GM12878 (cell line): ENCODE data around the gene C12orf56. TPM values are rescaled to one million over a fixed set of nuclear protein-coding genes. Genes with fewer than 3 reads are reported as not detected.

Experiments
- ATAC-seq: fragments of 200-7000 bp; cut with Tn5 transposase; 3 replicates; pipeline ENCODE4 v1.9.1; 2020; ENCODE audit warnings: mild to moderate bottlenecking, moderate library complexity
- BruUV-seq: library from RNA; stranded (reverse); fragments of 400-500 nt; replicated peaks from 2 replicates; lab custom pipeline; 2021; lab: Mats Ljungman, UMichigan
- CTCF ChIA-PET: fragments of 300-600 bp; sonication (Branson Sonifier 250); formaldehyde crosslinking; extraction: SDS; loops from one replicate; lab custom pipeline; 2021; ENCODE audit warnings: inconsistent platforms; lab: Yijun Ruan, JAX
- POLR2A ChIA-PET: fragments of 350-600 bp; formaldehyde crosslinking; extraction: SDS; loops from one replicate; lab custom pipeline; 2021; ENCODE audit warnings: inconsistent platforms; lab: Charles Lee
- RAD21 ChIA-PET: fragments of 300-600 bp; sonication (Branson Sonifier 250); formaldehyde crosslinking; loops from one replicate; lab custom pipeline; 2023; ENCODE audit warnings: antibody characterized with exemption; ENCODE audit not compliant: unreplicated experiment; lab: Charles Lee
- SMC1A ChIA-PET: fragments of 300-600 bp; sonication (Branson Sonifier 250); formaldehyde crosslinking; loops from one replicate; lab custom pipeline; 2023; ENCODE audit not compliant: unreplicated experiment, uncharacterized antibody; lab: Charles Lee
- DNase-seq: peaks from one replicate; pipeline ENCODE4 v3.0.0-alpha.2; 2011; ENCODE audit warnings: low read depth, low spot score
- FAIRE-seq: peaks from 3 replicates; lab custom pipeline; 2011; peaks lifted over from hg19 to GRCh38; lab: Jason Lieb, UNC
- H2AFZ ChIP-seq: 2 replicates; pipeline ENCODE4 v1.6.0; 2011; ENCODE audit warnings: low read depth, low read length, control low read depth; ENCODE audit not compliant: control insufficient read depth
- H3K27ac ChIP-seq: 2 replicates; pipeline ENCODE4 v1.5.1; 2011; ENCODE audit warnings: control low read depth; ENCODE audit not compliant: control insufficient read depth, insufficient read depth
- H3K27me3 ChIP-seq, 2 experiments: replicated peaks in 1 of 2; 2 replicates each; pipeline versions ENCODE4 v1.6.0 to v1.6.1; 2011; ENCODE audit warnings: low read length in 1 of 2; ENCODE audit not compliant: control insufficient read depth in 2 of 2, insufficient read depth in 2 of 2
- H3K36me3 ChIP-seq, 2 experiments: 2 replicates each; pipeline ENCODE4 v1.5.1; 2011; ENCODE audit warnings: low read length in 1 of 2; ENCODE audit not compliant: control insufficient read depth in 2 of 2, insufficient read depth in 2 of 2
- H3K4me1 ChIP-seq: 2 replicates; pipeline ENCODE4 v1.6.1; 2011; ENCODE audit warnings: mild to moderate bottlenecking, low read length, moderate library complexity, mixed read lengths; ENCODE audit not compliant: control insufficient read depth, insufficient read depth
- H3K4me2 ChIP-seq: 2 replicates; pipeline ENCODE4 v1.6.0; 2011; ENCODE audit warnings: control low read depth; ENCODE audit not compliant: control insufficient read depth, insufficient read depth
- H3K4me3 ChIP-seq: fragments of 200-600 bp; sonication (generic); 2 replicates; pipeline ENCODE4 v1.5.1; 2016
- H3K79me2 ChIP-seq: 2 replicates; pipeline ENCODE4 v1.6.0; 2011; ENCODE audit warnings: low read length; ENCODE audit not compliant: control insufficient read depth, insufficient read depth
- H3K9ac ChIP-seq: 2 replicates; pipeline ENCODE4 v1.8.0; 2011; ENCODE audit warnings: low read length, control low read depth, mixed read lengths; ENCODE audit not compliant: control insufficient read depth, insufficient read depth
- H3K9me3 ChIP-seq: replicated peaks from 3 replicates; pipeline ENCODE4 v1.5.1; 2011; ENCODE audit warnings: mild to moderate bottlenecking, low read length; ENCODE audit not compliant: control insufficient read depth, insufficient read depth
- H4K20me1 ChIP-seq: 2 replicates; pipeline ENCODE4 v1.6.0; 2011; ENCODE audit not compliant: control insufficient read depth, insufficient read depth
- CBX3 ChIP-seq: fragments of 200-600 bp; sonication (generic); IDR thresholded peaks from 2 replicates; pipeline ENCODE4 v1.6.1; 2016; ENCODE audit warnings: low read depth, borderline replicate concordance
- CHD4 ChIP-seq: fragments of 200-600 bp; sonication (generic); IDR thresholded peaks from 2 replicates; pipeline ENCODE4 v1.6.1; 2016; ENCODE audit warnings: mild to moderate bottlenecking
- FOXM1 ChIP-seq: IDR thresholded peaks from 2 replicates; pipeline ENCODE4 v1.6.1; 2012; ENCODE audit warnings: low read depth, mild to moderate bottlenecking, inconsistent platforms, low read length, moderate library complexity
- GABPA ChIP-seq: IDR thresholded peaks from 2 replicates; pipeline ENCODE4 v1.6.1; 2014; ENCODE audit warnings: antibody characterized with exemption, low read depth, mild to moderate bottlenecking, inconsistent platforms
- HDAC2 ChIP-seq: fragments of 200-600 bp; sonication (generic); IDR thresholded peaks from 2 replicates; pipeline ENCODE4 v1.6.1; 2017
- HDGF ChIP-seq: fragments of 450-650 bp; IDR thresholded peaks from 2 replicates; pipeline ENCODE4 v1.6.1; 2016; ENCODE audit warnings: antibody characterized with exemption
- IKZF2 ChIP-seq, 2 experiments: fragments of 450-650 bp; IDR thresholded peaks; 2 replicates each; pipeline ENCODE4 v1.6.1; 2017; ENCODE audit warnings: mild to moderate bottlenecking in 2 of 2, moderate library complexity in 2 of 2
- IRF4 ChIP-seq: IDR thresholded peaks from 2 replicates; pipeline ENCODE4 v1.6.1; 2011; ENCODE audit warnings: low read depth, low read length
- IRF5 ChIP-seq: fragments of 450-650 bp; IDR thresholded peaks from 2 replicates; pipeline ENCODE4 v1.6.1; 2017; ENCODE audit warnings: borderline replicate concordance
- MEF2A ChIP-seq: IDR thresholded peaks from 2 replicates; pipeline ENCODE4 v1.6.1; 2011; ENCODE audit warnings: low read depth, mild to moderate bottlenecking, low read length, moderate library complexity; ENCODE audit not compliant: insufficient read depth
- PAX8 ChIP-seq: fragments of 450-650 bp; IDR thresholded peaks from 2 replicates; pipeline ENCODE4 v1.6.1; 2017; ENCODE audit warnings: mild to moderate bottlenecking, moderate library complexity
- SMAD5 ChIP-seq: IDR thresholded peaks from 2 replicates; pipeline ENCODE4 v1.6.1; 2016; ENCODE audit warnings: antibody characterized with exemption, low read depth
- SMC3 ChIP-seq: IDR thresholded peaks from 2 replicates; pipeline ENCODE4 v1.6.1; 2011; ENCODE audit warnings: low read length, improper control_type of control experiment, borderline replicate concordance
- SPI1 ChIP-seq: IDR thresholded peaks from 2 replicates; pipeline ENCODE4 v1.6.1; 2011; ENCODE audit warnings: low read depth, mild to moderate bottlenecking, low read length, moderate library complexity, borderline replicate concordance; ENCODE audit not compliant: insufficient read depth
- TCF12 ChIP-seq: IDR thresholded peaks from 2 replicates; pipeline ENCODE4 v1.6.1; 2011; ENCODE audit warnings: low read depth, mild to moderate bottlenecking, low read length
- WRNIP1 ChIP-seq: IDR thresholded peaks from 2 replicates; pipeline ENCODE4 v1.6.1; 2011; ENCODE audit warnings: low read depth, low read length, improper control_type of control experiment, borderline replicate concordance
- ZBTB4 ChIP-seq: fragments of 450-650 bp; formaldehyde crosslinking; IDR thresholded peaks from 2 replicates; pipeline ENCODE4 v1.4.0; 2022; ENCODE audit warnings: mild to moderate bottlenecking, moderate library complexity
- WGBS: methylation state at CpG from one replicate; pipeline ENCODE4 v1.1.6; 2016; ENCODE audit warnings: low lambda C conversion rate; ENCODE audit not compliant: insufficient replicate concordance, insufficient coverage; ENCODE audit errors: missing lambda C conversion rate; 5-methylcytosine and 5-hydroxymethylcytosine counted together
- in situ Hi-C: fragments of 300-500 bp; cut with MboI; formaldehyde crosslinking; loops from 9 replicates; pipeline ENCODE4 v1.14.3; 2018; ENCODE audit warnings: mixed read lengths
- intact Hi-C: fragments of 100-400 bp; cut with micrococcal nuclease; formaldehyde crosslinking; loops from one replicate; pipeline ENCODE4 v1.14.2; 2022; ENCODE audit not compliant: unreplicated experiment
- polyA plus RNA-seq, 11 experiments: library from polyadenylated mRNA; depleted of rRNA in 4 of 11; unstranded in 6 of 11; stranded (reverse) in 5 of 11; fragments of >200 nt; fragmentation: Nextera tagmentation in 4 of 11; fragmentation: Illumina TruSeq in 1 of 11; extraction: Ambion mirVana in 4 of 11; extraction: Trizol in 1 of 11; gene quantifications; 1 replicate in 1 of 11; 2 replicates in 10 of 11; pipeline versions ENCODE4 v1.2.1 to v1.2.3, GENCODE V29; 2011 to 2016; ENCODE audit warnings: inconsistent platforms in 2 of 11, missing spikeins in 2 of 11, low read depth in 1 of 11
- total RNA-seq, 4 experiments: library from RNA; depleted of rRNA in 3 of 4; stranded (reverse); fragments of >200 nt in 3 of 4; fragmentation: Illumina TruSeq in 1 of 4; extraction: Trizol in 1 of 4; gene quantifications; 2 replicates each; pipeline versions ENCODE4 v1.2.1 to v1.2.3, GENCODE V29; 2013 to 2021

C12orf56 gene
- total and polyA plus RNA-seq, 10 of the 15 experiments (the other 5 are each of a cell fraction or from before 2014, with no cell fraction given) = not detected

GRCh38 chr12:64261813-64262212 lies 128.7 kb downstream of the C12orf56 start:
- H3K4me3 ChIP-seq = no peak overlapping the region
- ATAC-seq = no peak
- BruUV-seq = no TSS peak
- H3K79me2 ChIP-seq = no peaks in the 10 kb centered on the region
- no peak overlapping the region for H3K27ac ChIP-seq
- no peaks in the 10 kb centered on the region for H3K4me1 ChIP-seq
- no peak for FAIRE-seq
- no peak overlapping the region for H3K9ac ChIP-seq
- no peak overlapping the region for H3K4me2 ChIP-seq
- no peak for TF ChIP-seq HDAC2
- TF ChIP-seq ZBTB4 (CRISPR knock-in tag) = no peak
- no peak for TF ChIP-seq IRF5
- TF ChIP-seq IRF4 = no peak
- no peak for TF ChIP-seq WRNIP1
- no peak for TF ChIP-seq IKZF2 (IDR thresholded peaks at IDR 0.05)
- TF ChIP-seq CBX3 = no peak
- no peak for TF ChIP-seq SMAD5
- no peak for TF ChIP-seq TCF12
- TF ChIP-seq PAX8 = no peak
- TF ChIP-seq SMC3 = no peak
- TF ChIP-seq MEF2A = no peak
- no peak for TF ChIP-seq SPI1
- no peak for TF ChIP-seq GABPA
- TF ChIP-seq HDGF = no peak
- TF ChIP-seq CHD4 = no peak
- no peak for TF ChIP-seq FOXM1
- TF ChIP-seq, all 136 proteins: peak for 0
- Histone ChIP-seq H3K9me3 (no peaks in the 10 kb centered on the region), H3K36me3 (no peaks in the 10 kb centered on the region), H2AFZ (no peak overlapping the region), H4K20me1 (no peaks in the 10 kb centered on the region), H3K27me3 (no peaks in the 10 kb centered on the region)
- DNase-seq = no peak
- ChIA-PET SMC1A (no interaction called here), POLR2A (interaction anchor here (0.6 kb wide), 1 partner anchor 45 kb away, joined by 5 read pairs; no protein-coding TSS in a partner anchor), CTCF (no interaction called here), RAD21 (no interaction called here)
- WGBS = 21% methylated on average over 5 of the region's 5 CpGs
- intact Hi-C loops (no loop called here), in situ Hi-C loops (loop anchor here (10.0 to 25.0 kb wide), 3 partner anchors 597 to 1150 kb away; partner anchors contain the start of gene DPY19L2)
